ENCODE results near the gene CR1L. TPM values are rescaled to one million over a fixed set of nuclear protein-coding genes. Genes with fewer than 3 reads are reported as not detected.

The CR1L gene
- total and polyA plus RNA-seq, 9 of the 15 experiments (the other 6 are each of a cell fraction or from before 2014, with no cell fraction given), result 10.1 to 74.8 (median 34.3) TPM

DNA sequence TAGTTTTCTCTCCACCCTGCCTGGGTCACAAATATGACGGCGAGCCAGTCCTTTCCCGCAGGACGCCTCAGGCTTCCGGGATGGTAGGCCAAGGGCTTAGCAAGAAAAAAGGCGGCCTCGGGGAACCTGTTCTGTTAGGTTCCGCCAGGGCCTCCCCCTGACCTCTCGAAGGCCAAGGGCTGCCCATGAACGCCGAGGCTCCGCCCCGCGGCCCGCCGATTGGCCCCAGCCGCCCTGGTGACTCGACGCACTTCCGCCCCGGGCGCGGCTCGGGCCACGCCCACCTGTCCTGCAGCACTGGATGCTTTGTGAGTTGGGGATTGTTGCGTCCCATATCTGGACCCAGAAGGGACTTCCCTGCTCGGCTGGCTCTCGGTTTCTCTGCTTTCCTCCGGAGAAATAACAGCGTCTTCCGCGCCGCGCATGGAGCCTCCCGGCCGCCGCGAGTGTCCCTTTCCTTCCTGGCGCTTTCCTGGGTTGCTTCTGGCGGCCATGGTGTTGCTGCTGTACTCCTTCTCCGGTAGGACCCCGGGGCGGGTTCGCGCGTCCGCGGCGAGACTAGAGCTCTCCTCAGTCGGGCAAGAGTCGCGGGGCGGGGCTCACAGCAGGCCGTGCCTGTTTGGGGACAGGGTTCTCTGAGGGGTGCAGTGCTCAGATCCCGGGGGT lies 107.0 kb downstream of the CR1L start, which contains the start of gene CD46 (continued):
- TF ChIP-seq, protein P1, sequence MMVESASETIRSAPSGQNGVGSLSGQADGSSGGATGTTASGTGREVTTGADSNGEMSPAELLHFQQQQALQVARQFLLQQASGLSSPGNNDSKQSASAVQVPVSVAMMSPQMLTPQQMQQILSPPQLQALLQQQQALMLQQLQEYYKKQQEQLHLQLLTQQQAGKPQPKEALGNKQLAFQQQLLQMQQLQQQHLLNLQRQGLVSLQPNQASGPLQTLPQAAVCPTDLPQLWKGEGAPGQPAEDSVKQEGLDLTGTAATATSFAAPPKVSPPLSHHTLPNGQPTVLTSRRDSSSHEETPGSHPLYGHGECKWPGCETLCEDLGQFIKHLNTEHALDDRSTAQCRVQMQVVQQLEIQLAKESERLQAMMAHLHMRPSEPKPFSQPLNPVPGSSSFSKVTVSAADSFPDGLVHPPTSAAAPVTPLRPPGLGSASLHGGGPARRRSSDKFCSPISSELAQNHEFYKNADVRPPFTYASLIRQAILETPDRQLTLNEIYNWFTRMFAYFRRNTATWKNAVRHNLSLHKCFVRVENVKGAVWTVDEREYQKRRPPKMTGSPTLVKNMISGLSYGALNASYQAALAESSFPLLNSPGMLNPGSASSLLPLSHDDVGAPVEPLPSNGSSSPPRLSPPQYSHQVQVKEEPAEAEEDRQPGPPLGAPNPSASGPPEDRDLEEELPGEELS (CRISPR knock-in tag; IDR thresholded peaks at IDR 0.05; ENCODE audit: borderline replicate concordance), result no peak
- TF ChIP-seq JUN (IDR thresholded peaks at IDR 0.05; ENCODE audit: borderline replicate concordance, low read depth, low read length), result no peak; the same call in 1 of the 2 replicates
- no peak; the same call in 1 of the 2 replicates for TF ChIP-seq JUN (CRISPR knock-in tag; IDR thresholded peaks at IDR 0.05; ENCODE audit: borderline replicate concordance)
- TF ChIP-seq, protein P2, sequence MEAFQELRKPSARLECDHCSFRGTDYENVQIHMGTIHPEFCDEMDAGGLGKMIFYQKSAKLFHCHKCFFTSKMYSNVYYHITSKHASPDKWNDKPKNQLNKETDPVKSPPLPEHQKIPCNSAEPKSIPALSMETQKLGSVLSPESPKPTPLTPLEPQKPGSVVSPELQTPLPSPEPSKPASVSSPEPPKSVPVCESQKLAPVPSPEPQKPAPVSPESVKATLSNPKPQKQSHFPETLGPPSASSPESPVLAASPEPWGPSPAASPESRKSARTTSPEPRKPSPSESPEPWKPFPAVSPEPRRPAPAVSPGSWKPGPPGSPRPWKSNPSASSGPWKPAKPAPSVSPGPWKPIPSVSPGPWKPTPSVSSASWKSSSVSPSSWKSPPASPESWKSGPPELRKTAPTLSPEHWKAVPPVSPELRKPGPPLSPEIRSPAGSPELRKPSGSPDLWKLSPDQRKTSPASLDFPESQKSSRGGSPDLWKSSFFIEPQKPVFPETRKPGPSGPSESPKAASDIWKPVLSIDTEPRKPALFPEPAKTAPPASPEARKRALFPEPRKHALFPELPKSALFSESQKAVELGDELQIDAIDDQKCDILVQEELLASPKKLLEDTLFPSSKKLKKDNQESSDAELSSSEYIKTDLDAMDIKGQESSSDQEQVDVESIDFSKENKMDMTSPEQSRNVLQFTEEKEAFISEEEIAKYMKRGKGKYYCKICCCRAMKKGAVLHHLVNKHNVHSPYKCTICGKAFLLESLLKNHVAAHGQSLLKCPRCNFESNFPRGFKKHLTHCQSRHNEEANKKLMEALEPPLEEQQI (IDR thresholded peaks at IDR 0.05), result 0 out of 2 replicates have a peak, but pooled peaks have one; percentile 35
- TF ChIP-seq, protein P3, sequence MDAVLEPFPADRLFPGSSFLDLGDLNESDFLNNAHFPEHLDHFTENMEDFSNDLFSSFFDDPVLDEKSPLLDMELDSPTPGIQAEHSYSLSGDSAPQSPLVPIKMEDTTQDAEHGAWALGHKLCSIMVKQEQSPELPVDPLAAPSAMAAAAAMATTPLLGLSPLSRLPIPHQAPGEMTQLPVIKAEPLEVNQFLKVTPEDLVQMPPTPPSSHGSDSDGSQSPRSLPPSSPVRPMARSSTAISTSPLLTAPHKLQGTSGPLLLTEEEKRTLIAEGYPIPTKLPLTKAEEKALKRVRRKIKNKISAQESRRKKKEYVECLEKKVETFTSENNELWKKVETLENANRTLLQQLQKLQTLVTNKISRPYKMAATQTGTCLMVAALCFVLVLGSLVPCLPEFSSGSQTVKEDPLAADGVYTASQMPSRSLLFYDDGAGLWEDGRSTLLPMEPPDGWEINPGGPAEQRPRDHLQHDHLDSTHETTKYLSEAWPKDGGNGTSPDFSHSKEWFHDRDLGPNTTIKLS (IDR thresholded peaks at IDR 0.05; ENCODE audit: borderline replicate concordance, low read depth), result 0 out of 2 replicates have a peak, but pooled peaks have one; percentile 26
- TF ChIP-seq ZNF431 (CRISPR knock-in tag; IDR thresholded peaks at IDR 0.05), result no peak
- no peak for TF ChIP-seq BMI1 (IDR thresholded peaks at IDR 0.05; ENCODE audit: low read length)
- no peak for TF ChIP-seq RHOXF2B (CRISPR knock-in tag; conservative IDR thresholded peaks at IDR 0.05)
- TF ChIP-seq, protein P4, sequence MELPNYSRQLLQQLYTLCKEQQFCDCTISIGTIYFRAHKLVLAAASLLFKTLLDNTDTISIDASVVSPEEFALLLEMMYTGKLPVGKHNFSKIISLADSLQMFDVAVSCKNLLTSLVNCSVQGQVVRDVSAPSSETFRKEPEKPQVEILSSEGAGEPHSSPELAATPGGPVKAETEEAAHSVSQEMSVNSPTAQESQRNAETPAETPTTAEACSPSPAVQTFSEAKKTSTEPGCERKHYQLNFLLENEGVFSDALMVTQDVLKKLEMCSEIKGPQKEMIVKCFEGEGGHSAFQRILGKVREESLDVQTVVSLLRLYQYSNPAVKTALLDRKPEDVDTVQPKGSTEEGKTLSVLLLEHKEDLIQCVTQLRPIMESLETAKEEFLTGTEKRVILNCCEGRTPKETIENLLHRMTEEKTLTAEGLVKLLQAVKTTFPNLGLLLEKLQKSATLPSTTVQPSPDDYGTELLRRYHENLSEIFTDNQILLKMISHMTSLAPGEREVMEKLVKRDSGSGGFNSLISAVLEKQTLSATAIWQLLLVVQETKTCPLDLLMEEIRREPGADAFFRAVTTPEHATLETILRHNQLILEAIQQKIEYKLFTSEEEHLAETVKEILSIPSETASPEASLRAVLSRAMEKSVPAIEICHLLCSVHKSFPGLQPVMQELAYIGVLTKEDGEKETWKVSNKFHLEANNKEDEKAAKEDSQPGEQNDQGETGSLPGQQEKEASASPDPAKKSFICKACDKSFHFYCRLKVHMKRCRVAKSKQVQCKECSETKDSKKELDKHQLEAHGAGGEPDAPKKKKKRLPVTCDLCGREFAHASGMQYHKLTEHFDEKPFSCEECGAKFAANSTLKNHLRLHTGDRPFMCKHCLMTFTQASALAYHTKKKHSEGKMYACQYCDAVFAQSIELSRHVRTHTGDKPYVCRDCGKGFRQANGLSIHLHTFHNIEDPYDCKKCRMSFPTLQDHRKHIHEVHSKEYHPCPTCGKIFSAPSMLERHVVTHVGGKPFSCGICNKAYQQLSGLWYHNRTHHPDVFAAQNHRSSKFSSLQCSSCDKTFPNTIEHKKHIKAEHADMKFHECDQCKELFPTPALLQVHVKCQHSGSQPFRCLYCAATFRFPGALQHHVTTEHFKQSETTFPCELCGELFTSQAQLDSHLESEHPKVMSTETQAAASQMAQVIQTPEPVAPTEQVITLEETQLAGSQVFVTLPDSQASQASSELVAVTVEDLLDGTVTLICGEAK (IDR thresholded peaks at IDR 0.05), result peak; percentile 84
- TF ChIP-seq, protein P4 (CRISPR knock-in tag; IDR thresholded peaks at IDR 0.05), result no peak
- TF ChIP-seq MYBL2 (IDR thresholded peaks at IDR 0.05; ENCODE audit: low read depth), result no peak
- no peak for TF ChIP-seq MYBL2 (CRISPR knock-in tag; IDR thresholded peaks at IDR 0.05; ENCODE audit: borderline replicate concordance)

Measured in K562 (cell line).